HG02973 (cell line): ENCODE results near the gene CXCL8.

Experiments used
- ATAC-seq: cut with Tn5 transposase; IDR thresholded peaks from one replicate; pipeline ENCODE4 v1.9.1; 2021; ENCODE audit warnings: moderate library complexity; ENCODE audit not compliant: unreplicated experiment

CXCL8 gene

DNA sequence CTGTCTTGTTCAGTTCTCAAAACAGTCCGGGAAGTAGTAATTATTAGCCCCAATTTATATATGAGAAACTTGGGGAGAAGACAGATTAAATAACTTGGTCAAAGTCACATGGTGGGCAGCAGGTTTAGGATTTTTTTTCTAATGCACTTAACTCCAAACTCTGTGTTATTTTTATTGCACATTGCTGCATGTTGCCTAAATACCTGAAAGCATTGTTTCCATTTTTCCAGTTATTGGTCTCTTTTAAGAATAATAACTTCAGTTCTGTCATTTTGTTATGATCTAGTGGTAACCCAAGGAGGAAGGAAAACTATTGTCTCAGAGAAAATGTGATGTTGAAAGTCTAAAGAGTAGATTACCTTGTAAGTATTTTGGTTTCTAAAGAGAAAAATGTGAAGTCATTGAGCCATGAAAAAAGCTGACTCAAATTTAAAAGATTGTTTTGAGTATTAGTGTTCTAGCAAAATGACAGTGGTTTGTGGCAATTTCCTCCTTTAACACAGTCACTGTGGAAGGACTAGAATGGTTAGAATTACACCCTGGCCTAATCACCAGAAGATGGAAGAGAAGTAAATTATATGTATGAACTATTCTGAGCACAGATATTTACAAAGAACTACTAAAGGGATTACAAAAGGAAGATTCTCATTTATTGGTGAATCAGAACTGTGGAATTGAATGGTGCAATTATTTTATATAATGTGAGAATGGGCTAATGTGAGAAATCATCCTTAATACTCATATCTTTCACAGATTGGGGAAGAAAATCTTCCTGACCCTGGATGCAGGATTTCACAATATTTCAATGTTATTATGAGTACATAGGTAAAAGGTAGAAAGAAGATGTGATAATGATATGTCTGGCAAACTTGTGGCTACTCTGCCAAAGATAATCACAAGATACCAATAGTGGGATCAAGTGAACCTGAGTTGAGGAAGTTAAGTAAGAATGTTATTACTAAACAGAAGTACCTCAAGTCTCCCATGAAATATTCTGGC lies 21.7 kb upstream of the CXCL8 start:
- peak; percentile 92 for ATAC-seq

DNA sequence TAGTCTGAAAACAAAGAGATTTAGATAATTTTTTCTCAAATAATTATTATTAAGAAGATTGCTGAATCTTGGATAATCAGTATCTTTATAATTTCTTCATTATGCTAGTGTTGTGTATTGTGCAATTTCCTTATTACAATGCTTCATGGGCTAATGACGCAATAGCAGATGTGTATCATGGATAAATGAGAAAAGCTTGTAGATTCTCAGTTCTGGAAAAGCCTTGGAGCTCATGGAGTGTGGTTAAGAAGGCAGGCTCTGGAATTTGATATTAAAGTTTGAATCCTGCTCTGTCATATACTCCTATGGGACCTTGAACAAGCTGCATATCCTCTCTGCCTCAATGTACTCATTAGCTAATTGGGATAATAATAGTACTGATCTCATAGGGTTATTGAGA lies 18.9 kb upstream of the CXCL8 start:
- no peak for ATAC-seq

DNA sequence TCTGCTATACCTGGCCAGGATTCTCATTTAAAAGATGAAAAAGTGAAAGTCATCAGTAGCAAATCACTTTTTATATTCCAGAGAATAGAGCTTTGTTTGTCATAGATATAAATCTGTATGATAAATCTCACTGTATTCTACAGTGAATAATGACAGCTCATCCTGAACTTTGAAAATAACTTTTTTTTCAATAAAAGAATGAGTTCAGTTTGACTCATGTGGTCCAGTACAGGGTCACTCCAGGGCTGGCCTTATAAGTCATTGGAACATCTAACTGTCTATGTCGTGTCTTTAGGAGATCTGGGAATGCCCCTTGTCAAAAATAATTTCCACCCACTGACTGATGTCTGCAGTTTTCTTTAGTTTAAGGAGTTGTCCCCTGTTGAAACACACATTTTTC lies 18.5 kb upstream of the CXCL8 start:
- ATAC-seq = no peak

DNA sequence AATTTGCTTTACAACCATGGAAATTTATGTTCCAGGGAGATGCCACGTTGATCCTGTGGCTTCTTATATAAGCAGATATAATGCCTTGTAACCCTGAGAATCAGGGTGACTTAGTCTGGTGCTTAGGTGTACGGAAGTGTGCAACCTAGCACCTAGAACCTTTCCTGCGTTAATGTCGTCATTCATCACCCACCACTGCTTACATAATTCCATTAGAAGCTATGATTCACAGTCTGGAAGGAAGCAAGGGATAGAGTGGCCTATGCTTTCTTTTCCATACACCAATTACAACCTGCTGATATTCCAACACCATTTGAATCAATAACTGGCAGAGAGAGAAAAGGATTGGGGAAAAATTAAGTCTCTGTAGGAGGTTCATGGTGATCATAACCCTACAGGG lies 17.3 kb upstream of the CXCL8 start:
- no peak for ATAC-seq

DNA sequence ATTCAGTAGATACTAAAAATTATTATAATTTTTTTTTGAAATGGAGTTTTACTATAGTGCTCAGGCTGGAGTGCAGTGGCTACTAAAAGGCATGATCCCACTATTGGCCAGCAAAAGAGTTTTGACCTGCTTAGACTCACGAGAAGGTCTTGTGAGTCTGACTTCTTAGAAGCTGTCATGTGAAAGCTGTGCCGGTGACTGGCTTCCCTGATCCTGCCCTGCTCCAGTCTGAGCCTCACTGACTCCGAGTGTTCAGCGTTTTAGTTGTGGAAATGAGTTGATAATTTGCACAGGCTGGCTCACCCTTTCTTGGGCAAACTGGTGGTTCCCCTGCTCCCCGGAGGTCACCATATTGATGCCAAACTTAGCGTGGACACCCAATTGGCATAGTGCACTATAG lies 16.4 kb upstream of the CXCL8 start:
- no peak for ATAC-seq

DNA sequence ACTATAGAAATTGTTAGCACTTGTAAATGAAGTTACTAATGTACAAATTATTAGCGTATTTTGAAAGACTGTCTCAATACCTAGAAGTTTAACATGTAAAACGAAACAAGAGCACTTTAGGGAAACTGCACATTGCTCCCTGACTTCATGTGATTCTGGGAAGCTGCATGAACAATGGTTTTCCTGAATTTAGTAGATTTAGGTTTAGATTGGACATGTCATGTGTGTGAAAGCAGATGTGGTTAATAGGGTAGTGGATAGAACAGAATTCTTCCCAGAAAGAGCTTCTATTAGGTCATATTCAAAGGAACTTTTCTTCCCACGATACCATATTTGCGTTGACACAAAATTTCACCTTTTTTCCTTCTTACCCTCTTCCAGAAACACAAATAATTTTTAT lies 14.9 kb upstream of the CXCL8 start:
- ATAC-seq = no peak

DNA sequence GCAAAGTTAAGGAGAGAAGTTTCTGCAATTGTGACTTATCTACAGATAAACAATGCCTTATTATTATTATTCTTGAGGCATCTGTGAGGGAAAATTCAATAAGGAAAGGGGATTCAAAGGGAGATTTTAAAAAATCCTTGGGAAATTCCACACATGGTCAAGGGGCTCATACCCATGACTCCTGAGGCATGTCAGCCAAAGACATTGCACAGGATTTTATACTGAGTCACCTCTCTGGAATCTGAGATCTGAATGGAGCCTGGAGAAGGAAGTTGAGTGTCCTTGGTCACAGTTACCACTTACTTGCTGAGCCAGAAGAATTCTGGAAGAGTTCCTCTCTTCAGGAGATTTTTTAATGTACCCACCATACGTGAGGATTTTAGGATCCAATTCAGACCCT lies 14.4 kb upstream of the CXCL8 start:
- no peak for ATAC-seq

DNA sequence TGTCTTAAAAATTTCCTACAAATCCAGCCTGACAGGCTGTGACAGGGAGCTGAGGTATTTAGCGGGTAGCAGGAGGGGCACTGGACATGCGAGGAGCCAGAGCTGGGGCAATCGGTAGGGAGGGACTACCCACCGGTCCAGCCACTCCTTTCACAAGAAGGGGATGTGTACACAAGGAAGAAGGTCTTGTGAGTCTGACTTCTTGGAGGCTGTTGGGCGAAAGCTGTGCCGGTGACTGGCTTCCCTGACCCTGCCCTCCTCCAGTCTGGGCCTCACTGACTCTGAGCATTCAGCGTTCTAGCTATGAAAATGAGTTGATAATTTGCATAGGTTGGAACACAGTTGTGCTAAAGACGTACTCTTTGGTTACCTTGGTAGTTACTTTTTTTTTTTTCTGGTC lies 12.7 kb upstream of the CXCL8 start:
- peak; percentile 83 for ATAC-seq

DNA sequence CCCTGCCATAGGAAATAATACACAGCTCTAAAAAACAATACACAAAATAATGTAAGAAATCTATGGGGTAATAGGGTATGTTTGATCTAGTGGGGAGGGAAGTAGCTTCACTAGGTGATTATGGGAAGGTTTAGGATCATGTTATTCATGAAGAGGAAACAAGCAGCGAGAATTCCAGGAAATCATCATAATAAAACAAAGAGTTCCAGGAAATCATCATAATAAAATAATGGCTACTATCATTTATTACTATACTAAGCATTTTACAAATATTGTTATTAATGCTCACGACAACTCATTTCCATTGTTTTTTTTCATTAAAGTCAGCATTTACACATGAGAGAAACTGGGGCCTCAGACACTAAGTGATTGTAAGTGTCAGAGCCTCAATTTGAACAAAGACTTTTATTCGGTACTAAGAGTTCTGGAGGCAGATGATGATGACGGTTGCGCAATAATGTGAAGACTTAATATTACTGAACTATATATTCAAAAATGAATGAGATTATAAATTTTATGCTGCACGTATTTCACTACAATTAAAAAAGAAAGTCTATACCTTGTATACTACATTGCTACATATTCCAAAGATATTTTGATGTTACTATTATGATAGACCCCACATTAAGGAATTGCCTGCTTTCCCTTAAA lies 12.2 kb upstream of the CXCL8 start:
- no peak for ATAC-seq

DNA sequence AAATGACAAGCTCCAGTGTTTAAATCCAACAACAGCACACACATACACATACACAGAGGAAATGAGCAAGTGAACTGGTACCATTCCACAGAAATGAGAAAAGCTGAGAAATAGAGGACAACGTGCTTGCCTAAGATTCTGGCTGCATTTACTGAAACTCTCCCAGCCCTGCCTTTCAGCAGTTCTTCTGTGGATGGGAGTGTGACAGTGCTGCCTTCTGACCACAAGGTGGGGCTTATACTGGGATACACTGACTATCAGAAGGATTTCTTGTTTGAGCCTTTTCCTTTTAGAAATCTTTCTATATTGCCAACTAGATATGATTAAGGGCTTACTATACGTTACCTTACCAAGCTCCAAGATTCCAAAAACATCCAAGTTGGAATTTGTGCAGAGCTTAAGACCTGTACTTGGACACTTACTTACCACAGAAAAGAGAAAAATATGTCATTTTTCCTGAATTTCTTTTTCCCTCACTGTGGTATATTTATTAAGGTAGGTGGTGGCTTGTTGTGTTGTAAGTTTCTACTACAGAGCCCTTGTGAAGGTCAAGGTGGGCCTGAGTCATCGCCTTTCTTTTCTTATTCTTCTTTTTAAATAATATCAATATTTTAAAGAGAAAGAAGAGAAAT lies 10.7 kb upstream of the CXCL8 start:
- ATAC-seq = peak; percentile 63

DNA sequence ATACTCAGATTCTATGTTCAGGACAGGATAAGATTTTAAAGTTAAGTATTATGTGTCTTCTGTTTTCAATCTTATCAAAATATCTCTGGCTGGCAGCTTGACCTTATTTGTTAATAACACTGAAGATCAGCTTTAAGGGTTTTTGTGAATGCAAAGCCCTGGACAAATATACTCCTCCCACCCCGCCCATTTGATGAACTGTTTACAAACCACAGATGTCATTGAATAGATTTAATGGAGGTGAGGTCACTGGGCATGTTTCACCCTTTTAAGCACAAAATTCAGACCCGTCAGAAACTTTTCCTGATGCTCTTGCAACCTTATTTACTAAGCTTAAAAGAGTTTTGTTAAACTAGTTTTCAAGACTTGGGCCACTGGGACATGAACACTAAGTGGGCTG lies 10.1 kb upstream of the CXCL8 start:
- ATAC-seq = no peak

DNA sequence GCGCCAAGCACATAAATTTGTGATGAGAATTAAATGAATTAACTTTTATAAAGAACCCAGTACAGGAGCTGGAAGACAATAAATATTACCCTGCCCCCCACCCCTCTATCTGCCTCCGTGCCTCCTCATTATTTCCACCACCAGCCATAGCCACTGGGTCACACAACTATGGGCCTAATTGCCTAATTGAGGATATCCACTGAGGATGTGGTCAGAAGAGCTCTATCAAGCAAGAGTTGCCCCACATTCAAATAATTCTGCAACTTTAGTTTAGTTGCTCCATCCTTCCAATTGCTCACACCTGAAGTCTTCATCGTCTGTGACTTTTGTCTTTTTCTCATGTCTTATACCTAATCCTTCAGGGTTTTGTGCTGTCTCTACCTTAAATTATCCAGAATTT lies 9.5 kb upstream of the CXCL8 start:
- no peak for ATAC-seq

DNA sequence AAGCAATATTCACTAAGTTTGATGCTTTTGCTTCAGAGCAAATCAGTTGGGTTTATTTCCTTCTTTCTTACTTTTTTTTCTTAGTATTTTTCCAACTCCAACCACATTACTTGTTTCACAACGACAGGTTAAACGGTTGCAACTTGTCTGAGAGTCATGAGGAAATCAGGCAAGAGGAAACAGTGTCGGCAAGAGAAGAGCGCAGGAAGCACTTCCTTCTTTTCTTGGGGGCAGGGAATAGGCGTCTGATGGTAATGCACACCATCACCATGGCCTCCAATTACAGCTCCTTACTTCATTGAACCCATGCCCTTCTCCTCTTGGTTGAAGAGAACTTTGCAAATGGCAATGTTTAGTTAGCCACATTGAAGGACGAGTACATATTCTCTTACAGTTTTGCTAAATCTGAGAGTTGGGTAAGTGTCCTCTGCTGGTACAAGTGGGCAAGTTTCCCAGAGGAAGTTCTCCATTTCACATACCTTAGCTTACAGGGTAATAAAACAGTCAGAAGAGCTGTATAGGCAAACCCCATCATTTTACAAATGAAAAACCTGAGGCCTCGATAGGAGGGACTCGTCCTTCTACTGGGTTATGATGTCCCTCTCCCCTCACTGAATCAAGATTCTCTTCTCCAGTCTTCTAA lies 8.3 kb upstream of the CXCL8 start:
- no peak for ATAC-seq

DNA sequence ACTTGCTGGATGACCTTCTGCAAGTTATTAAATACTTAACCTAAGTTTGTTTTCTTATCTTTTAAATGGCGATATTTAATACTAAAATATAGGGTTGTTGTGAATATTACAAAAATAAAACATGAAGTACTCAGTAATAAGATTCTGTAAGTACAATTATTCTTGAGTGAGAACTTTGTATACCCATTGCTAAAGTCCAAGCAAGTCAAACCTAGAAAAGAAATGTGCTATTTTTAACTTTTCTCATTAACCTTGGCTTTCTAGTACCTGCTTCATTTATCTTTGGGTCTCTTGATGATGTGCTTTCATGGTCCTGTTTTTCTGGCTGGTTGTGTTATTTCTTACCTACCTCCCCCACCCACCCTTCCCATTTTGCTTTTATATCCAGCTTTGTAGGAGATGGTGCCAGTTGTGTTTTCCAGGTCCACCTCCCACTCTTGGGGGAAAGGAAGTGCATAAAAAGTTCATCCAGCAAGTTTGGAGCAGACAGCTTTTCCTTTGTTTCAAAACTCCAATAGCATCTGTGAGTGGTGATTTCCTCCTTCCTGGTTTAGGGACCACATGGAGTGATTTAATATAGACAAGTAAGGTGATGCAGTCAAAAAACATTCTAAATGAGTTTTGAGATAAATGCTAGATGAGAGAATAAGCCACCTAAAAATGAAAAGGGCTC lies 7.5 kb upstream of the CXCL8 start:
- no peak for ATAC-seq

DNA sequence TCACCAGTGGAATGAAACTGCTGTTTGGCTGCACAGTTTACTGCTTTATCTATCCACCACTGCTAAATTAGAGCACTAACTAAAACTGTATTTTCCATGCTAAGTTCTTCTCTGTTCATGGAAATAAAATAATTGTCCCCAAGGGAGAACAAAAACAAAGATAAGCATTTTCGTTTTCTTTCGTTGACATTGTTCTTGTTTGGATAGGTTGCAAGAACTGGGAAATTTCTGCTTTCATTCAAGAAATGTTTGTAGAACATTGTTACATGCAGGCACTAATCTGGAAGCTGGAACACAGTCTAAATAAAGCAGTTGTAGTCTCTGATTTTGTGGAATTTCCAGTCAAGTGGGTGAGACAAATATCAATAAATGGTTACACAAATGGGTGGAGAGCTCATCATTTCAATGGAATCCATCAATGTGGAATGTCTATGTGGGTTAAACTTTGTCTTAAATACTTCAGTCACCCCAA lies 5.8 kb upstream of the CXCL8 start:
- ATAC-seq = no peak

DNA sequence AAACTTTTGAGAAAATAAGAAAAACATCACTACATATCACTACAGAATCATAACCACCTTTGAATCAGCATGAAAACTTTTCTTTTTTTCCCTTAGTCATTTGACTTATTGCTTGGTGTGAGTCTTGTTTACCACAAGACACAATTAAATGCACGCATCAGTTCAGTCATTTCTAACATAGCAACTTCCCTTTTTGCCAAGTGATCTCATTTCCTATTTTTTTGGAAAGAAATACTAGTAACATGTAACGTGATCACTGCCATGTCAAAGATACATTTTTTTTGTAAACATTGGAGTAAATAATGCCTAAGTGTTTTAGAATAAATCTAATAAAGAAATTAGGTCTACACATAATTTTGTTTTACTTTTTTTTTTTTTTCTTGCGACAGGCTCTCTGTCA lies 5.1 kb upstream of the CXCL8 start:
- ATAC-seq = peak; percentile 88

DNA sequence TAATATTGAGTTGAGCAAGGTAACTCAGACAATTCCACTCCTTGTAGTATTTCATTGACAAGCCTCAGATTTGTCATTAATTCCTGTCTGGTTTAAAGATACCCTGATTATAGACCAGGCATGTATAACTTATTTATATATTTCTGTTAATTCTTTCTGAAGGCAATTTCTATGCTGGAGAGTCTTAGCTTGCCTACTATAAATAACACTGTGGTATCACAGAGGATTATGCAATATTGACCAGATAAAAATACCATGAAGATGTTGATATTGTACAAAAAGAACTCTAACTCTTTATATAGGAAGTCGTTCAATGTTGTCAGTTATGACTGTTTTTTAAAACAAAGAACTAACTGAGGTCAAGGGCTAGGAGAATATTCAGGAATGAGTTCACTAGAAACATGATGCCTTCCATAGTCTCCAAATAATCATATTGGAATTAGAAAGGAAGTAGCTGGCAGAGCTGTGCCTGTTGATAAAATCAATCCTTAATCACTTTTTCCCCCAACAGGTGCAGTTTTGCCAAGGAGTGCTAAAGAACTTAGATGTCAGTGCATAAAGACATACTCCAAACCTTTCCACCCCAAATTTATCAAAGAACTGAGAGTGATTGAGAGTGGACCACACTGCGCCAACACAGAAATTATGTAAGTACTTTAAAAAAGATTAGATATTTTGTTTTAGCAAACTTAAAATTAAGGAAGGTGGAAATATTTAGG lies 821 bp downstream of the CXCL8 start:
- ATAC-seq = no peak

DNA sequence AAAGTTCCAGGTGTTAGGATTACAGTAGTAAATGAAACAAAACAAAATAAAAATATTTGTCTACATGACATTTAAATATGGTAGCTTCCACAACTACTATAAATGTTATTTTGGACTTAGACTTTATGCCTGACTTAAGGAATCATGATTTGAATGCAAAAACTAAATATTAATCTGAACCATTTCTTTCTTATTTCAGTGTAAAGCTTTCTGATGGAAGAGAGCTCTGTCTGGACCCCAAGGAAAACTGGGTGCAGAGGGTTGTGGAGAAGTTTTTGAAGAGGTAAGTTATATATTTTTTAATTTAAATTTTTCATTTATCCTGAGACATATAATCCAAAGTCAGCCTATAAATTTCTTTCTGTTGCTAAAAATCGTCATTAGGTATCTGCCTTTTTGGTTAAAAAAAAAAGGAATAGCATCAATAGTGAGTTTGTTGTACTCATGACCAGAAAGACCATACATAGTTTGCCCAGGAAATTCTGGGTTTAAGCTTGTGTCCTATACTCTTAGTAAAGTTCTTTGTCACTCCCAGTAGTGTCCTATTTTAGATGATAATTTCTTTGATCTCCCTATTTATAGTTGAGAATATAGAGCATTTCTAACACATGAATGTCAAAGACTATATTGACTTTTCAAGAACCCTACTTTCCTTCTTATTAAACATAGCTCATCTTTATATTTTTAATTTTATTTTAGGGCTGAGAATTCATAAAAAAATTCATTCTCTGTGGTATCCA lies 1.6 kb downstream of the CXCL8 start:
- ATAC-seq = no peak

DNA sequence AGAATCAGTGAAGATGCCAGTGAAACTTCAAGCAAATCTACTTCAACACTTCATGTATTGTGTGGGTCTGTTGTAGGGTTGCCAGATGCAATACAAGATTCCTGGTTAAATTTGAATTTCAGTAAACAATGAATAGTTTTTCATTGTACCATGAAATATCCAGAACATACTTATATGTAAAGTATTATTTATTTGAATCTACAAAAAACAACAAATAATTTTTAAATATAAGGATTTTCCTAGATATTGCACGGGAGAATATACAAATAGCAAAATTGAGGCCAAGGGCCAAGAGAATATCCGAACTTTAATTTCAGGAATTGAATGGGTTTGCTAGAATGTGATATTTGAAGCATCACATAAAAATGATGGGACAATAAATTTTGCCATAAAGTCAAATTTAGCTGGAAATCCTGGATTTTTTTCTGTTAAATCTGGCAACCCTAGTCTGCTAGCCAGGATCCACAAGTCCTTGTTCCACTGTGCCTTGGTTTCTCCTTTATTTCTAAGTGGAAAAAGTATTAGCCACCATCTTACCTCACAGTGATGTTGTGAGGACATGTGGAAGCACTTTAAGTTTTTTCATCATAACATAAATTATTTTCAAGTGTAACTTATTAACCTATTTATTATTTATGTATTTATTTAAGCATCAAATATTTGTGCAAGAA lies 2.3 kb downstream of the CXCL8 start:
- ATAC-seq = no peak
